ENCODE results near the gene NT5DC2. TPM values are rescaled to one million over a fixed set of nuclear protein-coding genes. Genes with fewer than 3 reads are reported as not detected.

NT5DC2 gene
- total and polyA plus RNA-seq, 2 of the 8 experiments (the other 6 are each of a cell fraction or from before 2014, with no cell fraction given): 331 to 477 TPM

DNA sequence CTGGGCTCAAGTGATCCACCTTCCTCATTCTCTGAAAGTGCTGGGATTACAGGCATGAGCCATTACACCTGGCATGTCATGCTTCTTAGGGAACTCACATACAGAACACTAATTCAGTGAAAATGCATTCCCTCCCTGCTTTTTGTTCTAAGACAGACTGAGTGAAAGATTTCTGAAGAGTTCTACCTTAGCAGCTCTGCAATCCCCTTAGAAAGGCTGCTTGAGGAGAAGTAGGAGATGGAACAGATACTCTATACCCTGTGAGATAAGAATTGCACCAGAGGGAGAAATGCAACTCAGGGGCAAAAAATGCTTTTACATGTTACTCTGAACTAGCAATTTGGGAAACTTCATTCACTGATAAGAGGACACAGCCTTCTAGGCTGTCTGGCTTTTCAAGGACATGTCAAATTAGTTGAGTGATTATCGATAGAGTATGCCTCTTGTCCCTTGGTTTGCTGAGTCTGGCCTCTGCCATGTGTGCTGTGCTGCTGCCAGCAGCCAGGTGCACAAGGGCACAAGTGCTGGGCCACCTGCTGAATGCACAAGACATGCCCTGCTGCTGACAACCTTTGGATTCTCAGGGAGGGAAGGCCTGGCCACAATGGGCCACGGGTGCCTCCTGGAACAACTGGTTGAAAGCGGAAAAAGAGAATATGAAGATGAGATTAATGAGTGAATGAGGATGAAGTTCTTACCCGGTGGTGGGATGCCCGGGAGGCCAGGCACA lies 20.5 kb upstream of the NT5DC2 start (continued):
- TF ChIP-seq BCL11A (IDR thresholded peaks at IDR 0.05; ENCODE audit: low read depth in 2 of 2, low read length in 2 of 2): no peak
- TF ChIP-seq SUZ12 (IDR thresholded peaks at IDR 0.05; ENCODE audit: low read length): no peak
- TF ChIP-seq CTBP2 (IDR thresholded peaks at IDR 0.05; ENCODE audit: borderline replicate concordance, insufficient read depth, insufficient read length, low read length): no peak
- TF ChIP-seq YY1 (IDR thresholded peaks at IDR 0.05; ENCODE audit: low read depth, low read length): no peak
- no peak for TF ChIP-seq SP1 (IDR thresholded peaks at IDR 0.05; ENCODE audit: low read depth, low read length)
- no peak for TF ChIP-seq FOSL1 (IDR thresholded peaks at IDR 0.05; ENCODE audit: insufficient read depth, low read depth, low read length)
- TF ChIP-seq RBBP5 (IDR thresholded peaks at IDR 0.05; ENCODE audit: borderline replicate concordance, low read depth, low read length): no peak
- TF ChIP-seq SRF (IDR thresholded peaks at IDR 0.05; ENCODE audit: low read depth, low read length): no peak
- no peak for TF ChIP-seq TEAD4 (IDR thresholded peaks at IDR 0.05; ENCODE audit: low read depth, low read length)
